PFSK-1 (cell line): ENCODE data around the gene TTC27.

ENCODE experiments used
- FOXP2 ChIP-seq: optimal IDR thresholded peaks from 2 replicates; pipeline ENCODE3; 2011; ENCODE audit warnings: borderline replicate concordance, control low read depth, inconsistent platforms; ENCODE audit not compliant: insufficient read depth; ENCODE audit errors: extremely low read length, extremely low read depth
- POLR2AphosphoS5 ChIP-seq: IDR thresholded peaks from 2 replicates; pipeline ENCODE4 v1.6.1; 2012; ENCODE audit warnings: low read depth, mild to moderate bottlenecking, control low read depth, low read length, moderate library complexity
- REST ChIP-seq, 2 experiments: IDR thresholded peaks; 2 replicates each; pipeline versions ENCODE4 v1.6.1 to v1.8.0; 2011 to 2012; ENCODE audit warnings: low read depth in 2 of 2, low read length in 2 of 2, control low read depth in 1 of 2, inconsistent platforms in 1 of 2, mild to moderate bottlenecking in 1 of 2, moderate library complexity in 1 of 2; ENCODE audit not compliant: insufficient read depth in 1 of 2
- SIN3A ChIP-seq: IDR thresholded peaks from 2 replicates; pipeline ENCODE4 v1.6.1; 2012; ENCODE audit warnings: mild to moderate bottlenecking, low read length, moderate library complexity, borderline replicate concordance; ENCODE audit not compliant: insufficient read depth
- TAF1 ChIP-seq: IDR thresholded peaks from 2 replicates; pipeline ENCODE4 v1.6.1; 2012; ENCODE audit warnings: low read length, control low read depth, borderline replicate concordance; ENCODE audit not compliant: insufficient read depth

TTC27 gene

DNA sequence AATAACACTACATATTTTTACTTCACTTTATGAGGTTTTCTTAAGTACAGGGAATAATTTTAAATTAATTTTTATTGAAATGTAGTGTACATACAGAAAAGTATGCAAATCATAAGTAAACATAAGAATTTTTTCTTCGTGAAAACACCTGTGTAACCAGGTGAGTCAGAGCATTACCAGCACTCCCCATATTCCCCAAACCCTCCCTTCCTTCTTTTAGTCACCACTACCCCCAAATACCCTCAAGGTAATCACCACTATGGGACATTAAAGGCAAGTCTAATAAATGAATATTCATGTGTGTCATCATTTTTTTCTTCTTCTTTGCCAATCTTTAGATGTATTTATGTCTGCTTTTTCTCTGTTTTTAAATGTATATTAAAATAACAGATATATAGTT, 179.0 kb downstream of the TTC27 start:
- no peak for TF ChIP-seq POLR2AphosphoS5
- no peak for TF ChIP-seq REST (IDR thresholded peaks at IDR 0.05; ENCODE audit: insufficient read depth in 1 of 2, low read depth in 2 of 2, low read length in 2 of 2)
- TF ChIP-seq FOXP2, result no peak
- TF ChIP-seq SIN3A, result no peak
- TF ChIP-seq TAF1, result no peak

GRCh38 chr2:32807662-32808061, 179.8 kb downstream of the TTC27 start:
- TF ChIP-seq TAF1 (no peak), POLR2AphosphoS5 (no peak), REST (IDR thresholded peaks at IDR 0.05; ENCODE audit: insufficient read depth in 1 of 2, low read depth in 2 of 2, low read length in 2 of 2) (no peak), FOXP2 (no peak), SIN3A (no peak)

DNA sequence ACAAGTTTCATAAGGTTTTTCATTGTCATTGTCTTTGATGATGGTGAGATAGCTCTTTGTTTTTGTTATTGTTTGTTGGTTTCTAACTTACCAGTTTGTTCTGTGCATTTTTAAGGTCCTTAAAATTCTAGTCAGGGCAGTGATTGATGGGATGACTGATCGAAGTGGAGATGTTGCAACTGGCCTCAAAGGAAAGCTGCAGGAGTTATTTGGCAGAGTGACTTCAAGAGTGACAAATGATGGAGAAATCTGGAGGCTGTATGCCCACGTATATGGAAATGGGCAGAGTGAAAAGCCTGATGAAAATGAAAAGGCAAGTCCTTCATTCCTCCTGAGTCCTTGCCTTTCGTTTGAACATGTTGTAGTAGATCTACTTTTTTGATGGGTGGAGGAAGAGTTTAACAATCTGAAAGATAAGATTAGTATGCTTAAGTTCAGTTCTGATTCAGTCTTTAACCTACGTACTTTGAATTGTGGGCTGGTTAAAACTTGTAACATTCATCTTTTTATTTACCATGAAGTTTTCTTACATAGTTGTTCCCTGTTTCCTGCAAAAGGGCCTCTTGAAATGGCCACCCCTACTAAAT, 183.2 kb downstream of the TTC27 start:
- TF ChIP-seq FOXP2 (no peak), SIN3A (no peak), REST (IDR thresholded peaks at IDR 0.05; ENCODE audit: insufficient read depth in 1 of 2, low read depth in 2 of 2, low read length in 2 of 2) (no peak), POLR2AphosphoS5 (no peak), TAF1 (no peak)

GRCh38 chr2:32811696-32812095, 183.8 kb downstream of the TTC27 start:
- TF ChIP-seq SIN3A (no peak), POLR2AphosphoS5 (no peak), FOXP2 (no peak), TAF1 (no peak), REST (IDR thresholded peaks at IDR 0.05; ENCODE audit: insufficient read depth in 1 of 2, low read depth in 2 of 2, low read length in 2 of 2) (no peak)
